NCI-H1436 treated with DMSO at 0.1 percent for 48 hours (cell line): Measurements from ENCODE around the gene LIMS2.
A peak's percentile ranks its signal among the peaks of the same experiment; 100 is the strongest.

Experiments used
- DNase-seq: peaks from one replicate; lab custom pipeline; 2025; lab: John Stamatoyannopoulos, UW

Gene LIMS2

DNA sequence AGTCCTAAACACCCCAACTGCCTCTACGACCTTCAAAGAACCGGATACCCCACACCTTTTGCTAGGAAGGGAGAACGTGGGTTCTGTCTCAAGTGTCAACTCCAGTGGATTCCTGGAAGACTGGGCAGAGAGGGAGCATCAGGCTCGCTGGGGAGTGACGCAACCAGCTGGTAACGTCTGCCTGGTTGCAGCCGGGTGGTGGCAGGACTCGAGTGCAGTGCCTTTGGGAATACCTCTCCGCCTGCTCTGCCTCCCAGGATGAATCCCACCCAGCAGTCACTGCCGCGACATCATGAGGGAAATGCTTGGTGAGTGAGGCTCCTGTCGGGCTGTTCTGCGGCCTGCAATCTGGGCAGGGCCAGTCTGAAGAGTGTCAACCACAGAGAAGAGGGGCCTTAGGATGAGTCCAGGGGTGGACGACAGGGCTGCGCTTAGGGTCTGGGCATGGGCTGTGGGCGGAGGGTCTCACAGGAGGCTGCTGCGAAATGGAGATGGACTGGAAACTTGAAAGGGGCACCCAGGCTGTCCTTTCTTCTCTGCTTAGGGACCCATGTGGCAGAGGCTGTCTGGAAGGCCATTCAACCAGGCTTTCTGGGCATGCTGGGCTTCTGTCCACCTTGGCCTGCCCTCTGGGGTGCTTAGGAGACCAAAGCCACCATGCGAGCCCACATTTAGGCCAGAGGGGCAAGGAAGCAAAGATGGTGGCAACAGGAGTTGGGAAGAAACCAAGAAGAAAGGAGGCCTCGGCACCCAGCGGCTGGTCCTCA lies 16.5 kb downstream of the LIMS2 start:
- no peak for DNase-seq

DNA sequence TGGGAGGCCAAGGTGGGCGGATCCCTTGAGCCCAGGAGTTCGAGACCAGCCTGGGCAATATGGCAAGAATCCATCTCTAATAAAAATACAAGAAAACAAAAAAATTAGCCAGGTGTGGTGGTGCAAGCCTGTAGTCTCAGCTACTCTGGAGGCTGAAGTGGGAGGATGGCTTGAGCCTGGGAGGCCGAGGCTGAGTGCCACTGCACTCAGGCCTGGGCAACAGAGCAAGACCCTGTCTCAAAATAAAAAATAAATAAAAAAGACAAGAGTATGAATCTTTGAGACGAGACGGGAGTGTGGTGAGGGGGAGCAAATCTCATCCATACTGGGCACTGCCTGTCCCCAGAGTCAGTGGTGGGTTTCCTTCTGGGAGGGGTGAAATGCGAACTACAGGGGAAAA lies 17.2 kb downstream of the LIMS2 start:
- DNase-seq, result no peak

DNA sequence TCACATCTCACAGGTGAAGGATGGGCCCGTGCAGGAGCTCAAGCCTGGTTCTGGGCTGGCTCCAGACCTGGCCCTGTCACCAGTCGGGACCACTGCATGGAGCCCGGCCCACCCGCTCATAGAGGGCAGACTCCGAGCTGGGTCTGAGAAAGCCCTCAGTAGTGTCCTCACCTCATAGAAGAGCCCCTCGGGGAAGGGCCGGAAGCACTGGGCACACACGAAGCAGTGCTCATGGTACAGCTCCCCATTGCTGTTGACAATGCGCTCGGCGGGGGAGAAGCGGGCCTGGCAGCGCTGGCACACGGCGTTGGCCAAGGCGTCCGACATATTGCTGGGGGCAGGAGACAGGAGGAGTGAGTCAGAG lies 18.1 kb downstream of the LIMS2 start:
- DNase-seq, result no peak

DNA sequence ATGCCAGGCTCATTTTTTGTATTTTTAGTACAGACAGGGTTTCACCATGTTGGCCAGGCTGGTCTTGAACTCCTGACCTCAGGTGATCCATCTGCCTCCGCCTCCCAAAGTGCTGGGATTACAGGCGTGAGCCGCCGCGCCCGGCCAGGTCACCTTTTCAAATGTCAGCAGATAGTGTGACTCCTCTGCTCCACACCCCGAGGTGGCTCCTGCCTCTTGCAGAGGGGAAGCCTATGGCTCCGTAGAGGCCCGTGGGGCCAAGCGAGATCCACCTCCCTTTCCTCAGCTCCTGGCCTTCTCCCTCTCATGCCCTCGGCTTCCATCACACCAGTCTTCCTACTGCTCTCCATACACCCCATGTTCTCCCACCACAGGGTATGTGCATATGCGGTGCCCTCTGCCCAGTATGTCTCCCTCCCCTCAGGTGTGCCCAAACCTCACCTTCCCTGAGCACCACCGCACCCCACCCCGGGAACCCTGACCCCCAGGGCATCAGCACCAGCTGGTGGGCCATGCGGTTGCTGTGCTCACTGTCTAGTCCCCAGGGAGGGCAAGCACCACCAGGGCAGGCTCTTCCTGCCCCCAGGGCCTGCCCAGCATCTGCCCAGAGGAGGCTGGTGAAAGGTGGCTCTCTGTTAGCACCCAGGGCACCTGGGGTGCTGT lies 18.6 kb downstream of the LIMS2 start:
- DNase-seq, result no peak

DNA sequence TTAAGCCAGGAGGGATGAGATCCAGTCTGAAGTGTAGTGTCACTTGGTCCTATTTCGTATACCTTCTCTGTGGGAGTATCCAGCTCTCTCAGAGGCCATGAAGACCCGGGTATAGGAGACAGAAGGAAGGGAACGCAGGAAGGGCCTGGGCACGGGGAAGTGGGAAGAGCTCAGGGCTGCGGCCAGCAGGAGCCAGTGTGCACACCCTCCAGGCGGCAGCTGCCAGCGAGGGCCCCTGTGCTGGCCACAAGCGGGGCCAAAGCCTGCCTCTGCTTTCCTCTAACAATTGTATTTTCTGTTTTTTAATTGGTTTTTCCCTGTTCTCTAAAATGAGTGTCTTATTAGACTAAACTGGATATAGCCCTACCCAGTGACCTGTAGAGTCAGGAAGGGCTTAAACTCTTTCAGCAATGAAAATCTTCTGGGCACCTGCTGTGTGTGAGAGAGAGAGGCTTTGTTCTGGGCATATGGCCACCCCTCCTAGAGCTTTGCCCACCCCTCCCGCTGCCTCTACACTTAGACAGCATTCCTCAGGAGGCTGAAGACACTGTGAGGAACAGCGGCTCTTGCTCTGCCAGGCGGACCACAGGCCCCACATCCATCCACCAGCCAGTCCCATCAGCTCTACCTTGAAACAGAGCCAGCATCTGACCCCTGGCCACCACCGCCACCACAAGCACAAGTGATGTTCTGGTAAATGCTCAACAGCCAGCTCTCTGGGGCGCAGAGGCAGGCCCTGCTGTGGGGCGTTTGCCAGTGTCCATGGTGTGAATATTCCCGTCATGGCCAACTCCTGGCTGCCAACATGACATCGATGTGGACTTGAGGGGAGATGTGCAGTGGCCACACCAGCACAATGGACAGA lies 19.9 kb downstream of the LIMS2 start:
- no peak for DNase-seq

DNA sequence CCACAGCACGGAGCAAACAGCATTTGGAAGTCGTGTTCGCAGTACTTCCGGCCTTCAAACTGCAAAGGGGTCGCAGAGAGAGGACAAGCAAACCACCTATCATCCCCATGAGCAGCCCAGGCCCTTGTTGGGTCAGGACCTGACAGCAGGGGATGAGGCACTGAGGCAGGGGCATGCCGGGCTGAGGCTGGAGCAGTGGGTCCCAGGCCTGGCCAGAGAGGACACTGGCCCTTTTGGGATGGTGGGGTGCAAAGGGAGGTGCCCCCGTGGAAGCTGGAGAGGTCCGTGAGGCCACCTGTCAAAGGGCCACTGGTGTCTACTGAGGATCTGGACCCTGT lies 20.5 kb downstream of the LIMS2 start:
- no peak for DNase-seq

DNA sequence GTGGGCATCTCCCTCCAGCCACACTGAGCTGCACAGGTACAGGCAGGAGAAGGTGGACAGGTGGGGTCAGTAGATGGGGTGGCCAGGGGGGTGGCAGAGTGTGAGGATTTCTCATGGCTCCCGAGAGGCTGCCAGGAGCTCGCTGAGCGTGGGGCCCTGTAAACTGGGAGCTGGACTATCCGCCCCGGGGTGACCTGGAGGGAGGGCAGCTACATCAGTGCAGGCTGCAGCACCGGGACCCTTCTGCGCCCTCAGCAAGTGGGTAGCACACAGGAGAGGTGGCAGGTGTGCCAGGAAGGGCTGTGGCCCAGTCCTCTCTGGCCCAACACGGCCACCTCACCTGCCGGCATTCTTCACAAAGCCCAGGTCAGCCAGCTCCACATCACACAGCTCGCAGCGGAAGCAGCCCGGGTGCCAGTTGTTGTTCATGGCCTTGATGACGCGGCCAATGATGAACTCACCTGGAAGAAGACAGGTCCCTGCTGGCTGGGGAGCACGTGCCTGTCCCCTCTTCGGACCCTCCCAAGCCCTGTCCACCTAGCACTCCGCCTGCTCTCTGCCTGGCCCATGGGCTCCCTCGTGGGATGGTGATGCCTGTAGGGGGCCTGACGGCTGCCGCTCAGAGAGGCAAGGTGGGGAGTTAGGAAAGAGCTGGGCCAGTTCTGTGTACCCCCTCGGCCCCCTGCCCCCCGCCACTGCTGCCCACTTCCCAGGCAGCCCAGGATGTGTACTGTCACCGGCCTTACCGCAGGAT lies 21.1 kb downstream of the LIMS2 start:
- DNase-seq, result no peak

DNA sequence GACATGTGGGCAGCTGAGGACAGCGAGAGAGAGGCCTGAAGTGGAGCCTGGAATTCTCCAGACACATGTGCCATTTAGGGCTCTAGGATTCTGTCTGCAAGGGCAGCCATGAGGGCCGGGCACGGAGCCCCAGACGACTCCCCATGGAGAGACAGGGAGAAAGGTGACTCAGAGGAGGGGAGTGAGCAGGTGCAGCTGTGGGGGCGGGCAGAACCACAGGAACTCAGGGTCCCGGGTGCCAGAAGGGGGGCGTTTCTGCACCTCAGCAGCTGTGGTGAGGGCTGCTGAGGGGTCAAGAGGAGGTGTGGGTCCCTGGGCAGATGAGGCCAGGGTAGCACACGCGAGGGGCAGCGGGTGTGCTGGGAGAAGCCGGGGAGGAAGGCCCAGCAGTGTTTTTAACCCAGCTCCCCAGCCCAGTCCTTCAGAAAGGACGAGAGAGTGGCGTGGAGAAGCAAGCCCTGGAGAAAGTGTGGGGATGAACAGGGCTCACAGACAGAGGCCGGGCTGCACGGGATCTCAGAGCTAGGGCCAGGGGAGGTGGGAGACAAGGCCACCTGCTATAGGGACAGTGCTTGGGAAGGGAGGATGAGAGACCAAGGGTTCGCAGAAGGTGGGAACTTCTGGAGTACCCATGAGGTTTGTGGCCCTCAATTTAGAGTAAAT lies 21.8 kb downstream of the LIMS2 start:
- DNase-seq, result no peak

DNA sequence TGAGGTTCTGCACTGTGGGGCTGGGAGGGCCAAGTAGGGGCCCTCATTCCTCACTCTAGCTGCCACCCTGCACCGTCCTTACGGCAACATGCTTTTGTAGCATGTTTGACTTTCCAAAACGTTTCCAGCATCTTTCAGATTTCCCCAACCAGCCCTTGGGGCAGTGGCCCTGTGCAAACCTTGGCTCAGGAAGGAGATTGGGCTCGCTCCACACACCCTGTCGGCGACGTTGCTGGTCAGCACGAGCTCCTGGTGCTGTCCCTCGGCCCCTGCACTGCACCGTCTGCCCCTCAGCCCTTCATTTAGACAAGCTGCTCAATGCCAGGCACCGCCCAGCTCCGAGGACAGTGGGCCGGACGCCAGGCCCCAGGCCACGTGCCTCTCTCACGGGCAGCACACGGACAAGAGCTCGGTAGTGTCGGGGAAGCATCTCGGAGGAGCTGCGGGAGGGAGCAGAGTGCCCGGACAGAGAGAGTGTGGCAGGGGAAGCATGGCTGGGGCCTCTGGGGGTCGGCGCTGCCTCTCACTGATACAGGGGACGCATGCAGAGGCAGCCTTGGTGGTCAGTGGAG lies 22.5 kb downstream of the LIMS2 start:
- no peak for DNase-seq

DNA sequence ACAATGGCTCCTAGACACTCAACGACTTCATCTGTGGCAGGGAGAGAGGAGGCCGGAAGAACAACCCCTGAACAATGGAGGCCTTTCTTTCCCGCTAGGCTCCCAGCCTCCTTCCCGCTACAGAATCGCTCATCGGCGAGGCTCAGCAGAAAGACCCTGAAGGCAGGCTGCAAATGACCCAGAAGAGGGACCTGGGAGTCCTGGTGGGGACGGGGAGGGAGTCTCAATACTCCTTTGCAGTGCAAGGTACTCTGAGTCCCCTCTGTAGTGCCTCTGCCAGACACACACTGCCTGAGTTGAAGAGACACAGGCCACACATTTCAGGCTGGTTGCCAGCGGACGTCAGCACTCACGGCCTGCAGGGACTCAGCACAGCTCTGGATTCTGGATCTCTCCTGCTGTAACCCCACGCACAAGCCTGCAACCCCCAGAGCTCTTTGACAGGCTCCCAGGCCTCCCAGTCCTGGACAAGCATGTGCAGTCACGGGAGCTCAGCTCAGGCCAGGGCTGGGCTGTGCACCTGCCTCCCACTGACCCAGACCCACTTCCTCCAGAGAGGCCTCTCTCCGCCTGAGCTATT lies 23.3 kb downstream of the LIMS2 start:
- no peak for DNase-seq

DNA sequence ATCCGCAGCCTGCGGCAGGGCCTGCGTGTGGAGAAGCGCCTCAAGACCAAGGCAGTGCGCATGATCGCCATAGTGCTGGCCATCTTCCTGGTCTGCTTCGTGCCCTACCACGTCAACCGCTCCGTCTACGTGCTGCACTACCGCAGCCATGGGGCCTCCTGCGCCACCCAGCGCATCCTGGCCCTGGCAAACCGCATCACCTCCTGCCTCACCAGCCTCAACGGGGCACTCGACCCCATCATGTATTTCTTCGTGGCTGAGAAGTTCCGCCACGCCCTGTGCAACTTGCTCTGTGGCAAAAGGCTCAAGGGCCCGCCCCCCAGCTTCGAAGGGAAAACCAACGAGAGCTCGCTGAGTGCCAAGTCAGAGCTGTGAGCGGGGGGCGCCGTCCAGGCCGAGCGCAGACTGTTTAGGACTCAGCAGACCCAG lies 23.9 kb downstream of the LIMS2 start:
- no peak for DNase-seq

DNA sequence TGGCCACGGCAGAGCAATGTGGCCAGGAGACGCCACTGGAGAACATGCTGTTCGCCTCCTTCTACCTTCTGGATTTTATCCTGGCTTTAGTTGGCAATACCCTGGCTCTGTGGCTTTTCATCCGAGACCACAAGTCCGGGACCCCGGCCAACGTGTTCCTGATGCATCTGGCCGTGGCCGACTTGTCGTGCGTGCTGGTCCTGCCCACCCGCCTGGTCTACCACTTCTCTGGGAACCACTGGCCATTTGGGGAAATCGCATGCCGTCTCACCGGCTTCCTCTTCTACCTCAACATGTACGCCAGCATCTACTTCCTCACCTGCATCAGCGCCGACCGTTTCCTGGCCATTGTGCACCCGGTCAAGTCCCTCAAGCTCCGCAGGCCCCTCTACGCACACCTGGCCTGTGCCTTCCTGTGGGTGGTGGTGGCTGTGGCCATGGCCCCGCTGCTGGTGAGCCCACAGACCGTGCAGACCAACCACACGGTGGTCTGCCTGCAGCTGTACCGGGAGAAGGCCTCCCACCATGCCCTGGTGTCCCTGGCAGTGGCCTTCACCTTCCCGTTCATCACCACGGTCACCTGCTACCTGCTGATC lies 24.4 kb downstream of the LIMS2 start:
- no peak for DNase-seq

DNA sequence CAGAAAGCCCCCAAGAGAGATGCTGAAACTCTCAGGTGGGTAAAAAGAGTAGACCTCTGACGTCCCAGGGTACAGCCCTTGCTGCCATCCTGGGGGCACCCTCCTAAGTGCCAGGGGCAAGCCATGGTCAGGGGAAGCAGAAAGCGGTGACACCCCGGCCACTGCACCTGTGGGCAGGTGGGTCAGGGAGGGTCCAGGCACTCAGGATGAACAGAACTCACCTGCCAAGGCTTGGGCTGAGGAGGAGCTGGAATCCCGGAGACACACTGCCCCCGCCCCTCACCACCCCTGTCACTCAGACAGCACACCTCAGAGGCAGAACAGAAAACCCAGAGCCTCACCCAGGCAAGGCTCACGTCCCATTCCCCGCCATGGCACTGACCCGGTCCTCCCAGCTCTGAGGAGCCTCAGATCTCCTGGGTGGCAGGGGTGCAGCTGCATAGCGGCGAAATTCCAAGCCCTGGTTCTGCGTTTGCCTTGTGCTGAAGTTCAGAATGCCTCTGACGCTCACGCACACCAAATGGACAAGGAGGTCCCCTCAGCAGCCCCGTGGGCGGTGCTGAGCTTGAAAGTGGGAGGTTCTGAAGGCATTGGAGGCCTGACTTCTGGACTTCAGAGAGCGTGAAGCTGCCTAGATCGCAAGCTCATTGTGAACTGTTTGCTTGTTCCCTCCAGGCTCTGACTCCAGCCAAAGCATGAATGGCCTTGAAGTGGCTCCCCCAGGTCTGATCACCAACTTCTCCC lies 25.1 kb downstream of the LIMS2 start:
- DNase-seq, result no peak

DNA sequence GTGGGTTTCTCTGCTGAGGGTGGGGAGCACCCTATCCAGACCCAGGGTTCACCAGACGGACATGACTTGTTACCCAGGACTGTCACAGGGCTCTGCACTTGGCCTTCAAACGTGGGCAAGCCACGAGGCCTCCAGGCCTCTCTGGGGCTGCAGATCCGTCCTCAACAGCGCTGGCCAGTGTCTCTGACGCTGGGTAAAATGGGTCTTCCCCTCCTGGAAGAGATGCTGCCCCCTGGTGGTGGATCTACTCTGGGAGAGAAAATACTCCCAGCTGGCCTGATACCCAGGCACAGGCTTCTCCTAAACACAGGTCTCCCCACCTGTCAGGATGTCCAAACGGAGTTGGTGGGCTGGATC lies 25.7 kb downstream of the LIMS2 start:
- DNase-seq, result peak; percentile 7

DNA sequence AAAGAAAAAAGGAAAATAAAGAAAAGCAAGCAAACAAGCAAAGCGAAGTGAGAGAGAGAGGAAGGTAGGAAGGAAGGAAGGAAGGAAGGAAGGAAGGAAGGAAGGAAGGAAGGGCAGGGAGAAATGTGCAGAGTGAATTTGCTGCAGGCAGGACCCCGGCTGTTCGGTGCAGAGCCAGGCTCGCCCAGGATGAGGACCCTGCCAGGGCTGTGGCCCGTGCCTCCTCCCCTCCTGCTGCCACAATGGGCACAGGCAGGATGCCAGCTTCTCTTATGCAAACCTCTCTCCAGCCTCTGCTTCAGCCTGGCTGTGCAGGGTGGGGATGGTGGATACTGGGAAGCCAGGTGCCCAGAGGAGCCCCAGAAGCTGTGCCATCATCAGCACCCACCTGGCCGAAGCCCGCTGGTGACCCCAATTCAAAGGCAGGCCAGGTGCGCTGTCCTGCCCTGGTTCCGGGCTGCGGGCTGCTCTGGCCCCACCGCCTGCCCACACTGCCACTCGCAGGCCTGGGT lies 26.2 kb downstream of the LIMS2 start:
- DNase-seq, result no peak

DNA sequence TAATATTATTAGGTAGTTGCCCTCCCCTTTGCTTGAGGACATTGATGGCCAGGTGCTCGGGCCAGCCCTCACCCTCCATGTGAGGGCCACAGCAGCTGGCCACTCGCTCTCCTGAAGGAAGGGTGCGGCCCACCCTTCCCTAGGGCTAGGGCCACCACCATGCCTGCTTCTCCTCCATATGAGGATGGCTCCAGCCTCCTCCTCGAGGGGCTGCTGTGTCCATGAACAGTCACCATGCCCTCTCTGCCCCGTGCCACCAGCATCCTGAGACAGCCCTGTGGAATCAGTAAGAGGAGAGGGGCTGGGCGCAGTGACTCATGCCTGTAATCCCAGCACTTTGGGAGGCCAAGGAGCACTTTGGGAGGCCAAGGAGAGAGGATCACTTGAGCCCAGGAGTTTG lies 27.0 kb downstream of the LIMS2 start:
- no peak for DNase-seq

DNA sequence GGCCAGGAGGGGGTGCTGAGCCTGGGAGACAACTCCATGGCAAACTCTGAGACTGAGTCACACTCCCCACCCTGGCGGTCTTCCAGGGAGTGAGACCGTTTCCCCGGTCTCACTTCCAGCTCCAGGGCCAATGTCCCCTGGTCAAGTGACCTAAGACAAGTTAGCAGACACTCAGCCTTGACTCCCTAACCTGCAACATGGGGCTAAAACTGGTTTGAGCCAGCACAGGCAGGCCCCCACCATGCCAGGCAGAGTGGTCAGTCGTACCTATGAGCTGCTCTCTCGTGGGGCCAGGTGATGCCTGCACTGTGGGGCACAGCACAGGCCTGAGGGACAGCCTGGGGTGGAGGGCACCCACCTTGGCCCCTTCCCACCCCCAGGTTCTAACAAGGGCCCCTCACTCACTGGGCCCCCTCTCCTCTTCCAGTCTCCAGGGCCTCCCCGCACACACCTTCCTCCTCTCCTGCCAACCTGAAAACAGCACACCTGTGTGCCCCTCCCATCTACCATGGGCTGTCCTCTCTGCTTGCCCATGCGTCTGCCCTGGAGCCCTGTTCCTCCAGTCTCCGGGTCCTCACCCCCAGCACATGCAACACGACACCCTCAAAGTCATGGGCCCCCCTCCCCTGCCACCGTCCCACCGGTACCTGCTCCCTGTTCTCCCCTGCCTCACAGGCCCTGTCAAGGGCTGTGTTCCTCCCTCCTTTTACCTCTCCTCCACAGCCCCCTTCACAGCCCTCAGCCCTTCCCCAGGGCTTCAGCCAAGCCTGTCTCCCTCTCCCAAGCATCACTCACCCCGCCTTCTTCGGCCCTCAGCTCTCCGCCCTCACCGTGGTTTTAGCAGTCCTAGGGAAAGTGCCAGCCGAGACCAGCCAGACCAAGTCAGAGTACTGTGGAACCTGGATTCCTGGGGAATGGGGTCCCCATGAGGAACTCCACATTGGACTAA lies 27.8 kb downstream of the LIMS2 start:
- no peak for DNase-seq

DNA sequence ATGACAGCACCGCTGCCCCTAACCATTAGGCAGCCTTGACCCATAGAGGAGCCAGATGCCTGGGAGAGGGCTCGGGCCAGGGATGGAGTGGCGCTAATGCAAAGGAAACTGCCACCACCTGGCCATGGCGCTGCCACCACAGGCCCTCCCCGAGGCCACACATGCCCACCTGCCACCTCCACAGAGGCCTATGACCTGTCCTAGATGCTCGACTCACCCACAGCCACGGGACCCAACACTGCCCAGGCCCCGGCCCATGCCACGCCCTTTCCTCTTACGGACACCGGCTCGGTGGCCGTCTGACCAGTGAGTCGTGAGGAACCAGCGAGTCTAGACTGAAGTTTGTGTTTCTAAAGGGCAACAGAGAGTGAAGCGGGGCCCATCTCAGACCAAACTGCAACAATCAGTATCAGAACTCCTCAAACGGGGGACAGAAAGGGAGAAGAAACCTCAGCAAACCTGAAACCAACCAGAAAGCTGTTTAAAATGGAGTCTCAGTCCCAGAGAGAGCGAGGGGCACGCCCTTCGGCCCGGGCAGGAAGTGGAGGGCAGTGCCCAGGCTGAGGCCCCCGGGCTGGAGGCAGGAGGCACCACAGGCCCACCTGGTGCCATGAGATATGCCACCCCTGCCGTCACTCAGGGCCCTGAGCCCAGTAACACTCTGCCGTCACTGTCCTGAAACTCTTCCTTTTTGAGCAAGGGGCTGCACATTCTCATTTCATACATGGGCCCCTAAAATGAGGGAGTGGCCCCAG lies 28.7 kb downstream of the LIMS2 start:
- no peak for DNase-seq
